Left ventricle myocardium inferior (tissue), 1 donor: ENCODE results near the gene SPATA25. TPM values are rescaled to one million over a fixed set of nuclear protein-coding genes. Genes with fewer than 3 reads are reported as not detected.

Experiments used
- DNase-seq: peaks from one replicate; pipeline ENCODE4 v3.0.0-alpha.2; 2020
- H3K27ac ChIP-seq: fragments of 200-600 bp; replicated peaks from 2 replicates; pipeline ENCODE4 v1.8.0; 2021
- H3K27me3 ChIP-seq: fragments of 200-600 bp; 2 replicates; pipeline ENCODE4 v1.8.0; 2021; ENCODE audit warnings: low read depth
- H3K36me3 ChIP-seq: fragments of 200-600 bp; 2 replicates; pipeline ENCODE4 v1.8.0; 2021
- H3K4me1 ChIP-seq: fragments of 200-600 bp; 2 replicates; pipeline ENCODE4 v1.8.0; 2021
- H3K4me3 ChIP-seq: fragments of 200-600 bp; 2 replicates; pipeline ENCODE4 v1.8.0; 2021; ENCODE audit warnings: mild to moderate bottlenecking, moderate library complexity
- H3K9me3 ChIP-seq: fragments of 200-600 bp; replicated peaks from 2 replicates; pipeline ENCODE4 v1.8.0; 2021
- intact Hi-C: fragments of 100-400 bp; cut with micrococcal nuclease; formaldehyde crosslinking; loops from one replicate; pipeline ENCODE4 v1.11.0; 2022
- total RNA-seq: library from RNA; stranded (reverse); fragmentation: NEBNext Ultra II Directional; extraction: Animal tissue kit (Norgen Biotek cat#: 25700); gene quantifications from one replicate; pipeline ENCODE4 v1.2.1, GENCODE V29; 2021
- TF ChIP-seq, protein P1 (sequence below): fragments of 200-600 bp; IDR thresholded peaks from 2 replicates; pipeline ENCODE4 v1.8.0; 2021; ENCODE audit warnings: antibody characterized with exemption, mild to moderate bottlenecking, borderline replicate concordance
- donor health status: DM: no; HTN: yes; CAD: no; lungs with severe emphysema.

SPATA25 gene
- total RNA-seq, 1 donor from 2014 or later = 2.4 TPM

GRCh38 chr20:45872626-45873025 is 14.8 kb downstream of the SPATA25 start:
- no peak overlapping the region for H3K4me3 ChIP-seq
- TF ChIP-seq, protein P1, sequence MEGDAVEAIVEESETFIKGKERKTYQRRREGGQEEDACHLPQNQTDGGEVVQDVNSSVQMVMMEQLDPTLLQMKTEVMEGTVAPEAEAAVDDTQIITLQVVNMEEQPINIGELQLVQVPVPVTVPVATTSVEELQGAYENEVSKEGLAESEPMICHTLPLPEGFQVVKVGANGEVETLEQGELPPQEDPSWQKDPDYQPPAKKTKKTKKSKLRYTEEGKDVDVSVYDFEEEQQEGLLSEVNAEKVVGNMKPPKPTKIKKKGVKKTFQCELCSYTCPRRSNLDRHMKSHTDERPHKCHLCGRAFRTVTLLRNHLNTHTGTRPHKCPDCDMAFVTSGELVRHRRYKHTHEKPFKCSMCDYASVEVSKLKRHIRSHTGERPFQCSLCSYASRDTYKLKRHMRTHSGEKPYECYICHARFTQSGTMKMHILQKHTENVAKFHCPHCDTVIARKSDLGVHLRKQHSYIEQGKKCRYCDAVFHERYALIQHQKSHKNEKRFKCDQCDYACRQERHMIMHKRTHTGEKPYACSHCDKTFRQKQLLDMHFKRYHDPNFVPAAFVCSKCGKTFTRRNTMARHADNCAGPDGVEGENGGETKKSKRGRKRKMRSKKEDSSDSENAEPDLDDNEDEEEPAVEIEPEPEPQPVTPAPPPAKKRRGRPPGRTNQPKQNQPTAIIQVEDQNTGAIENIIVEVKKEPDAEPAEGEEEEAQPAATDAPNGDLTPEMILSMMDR = no peak
- no peaks in the 10 kb centered on the region for H3K27me3 ChIP-seq
- no peaks in the 10 kb centered on the region for H3K9me3 ChIP-seq
- H3K4me1 ChIP-seq = no peaks in the 10 kb centered on the region
- no peak for DNase-seq
- H3K27ac ChIP-seq = no peak overlapping the region
- intact Hi-C loops = no loop called here
- H3K36me3 ChIP-seq = peaks cover 13% of the 10 kb centered on the region

- no peak overlapping the region for H3K4me3 ChIP-seq
- H3K27ac ChIP-seq = no peak overlapping the region
- peaks cover 3% of the 10 kb centered on the region for H3K36me3 ChIP-seq
- TF ChIP-seq, protein P1 = no peak
- no peak for DNase-seq
- intact Hi-C loops = no loop called here
- H3K27me3 ChIP-seq = no peaks in the 10 kb centered on the region
- no peaks in the 10 kb centered on the region for H3K4me1 ChIP-seq
- H3K9me3 ChIP-seq = no peaks in the 10 kb centered on the region
Observed at GRCh38 chr20:45867819-45868176, 19.6 kb downstream of the SPATA25 start.

DNA sequence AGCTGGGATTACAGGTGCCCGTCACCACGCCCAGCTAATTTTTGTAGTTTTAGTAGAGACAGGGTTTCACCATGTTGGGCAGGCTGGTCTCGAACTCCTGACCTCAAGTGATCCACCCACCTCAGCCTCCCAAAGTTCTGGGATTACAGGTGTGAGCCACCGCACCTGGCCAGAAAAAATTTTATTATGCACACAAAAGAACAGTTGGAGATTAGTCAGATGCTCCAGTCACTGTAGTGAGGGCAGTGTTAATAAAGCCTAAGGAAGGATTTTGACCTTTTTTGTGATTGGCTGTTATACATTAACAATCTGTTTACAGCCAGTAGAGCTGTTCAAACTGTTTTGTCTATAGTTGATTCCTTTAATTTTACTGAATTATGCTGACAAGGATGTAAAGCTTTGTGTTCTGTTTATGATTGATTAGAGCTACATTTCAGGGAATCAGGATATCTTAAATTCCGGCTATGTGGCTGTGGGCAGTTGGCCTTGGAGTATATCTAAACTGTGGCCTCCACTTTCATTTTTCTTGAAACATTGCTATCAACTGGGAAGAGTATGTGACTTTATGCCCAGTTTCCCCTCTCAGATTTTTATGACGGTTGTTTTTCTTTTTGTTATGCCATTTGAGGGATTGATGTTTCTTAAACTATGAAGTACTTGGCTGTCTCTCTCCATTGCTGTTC is 20.1 kb downstream of the SPATA25 start:
- Histone ChIP-seq H3K4me1 (no peaks in the 10 kb centered on the region), H3K27me3 (no peaks in the 10 kb centered on the region), H3K36me3 (no peaks in the 10 kb centered on the region), H3K4me3 (no peak overlapping the region), H3K27ac (no peak overlapping the region), H3K9me3 (no peaks in the 10 kb centered on the region)
- TF ChIP-seq, protein P1 = no peak
- no peak for DNase-seq
- intact Hi-C loops = no loop called here

- H3K4me3 ChIP-seq = no peak overlapping the region
- H3K4me1 ChIP-seq = no peaks in the 10 kb centered on the region
- no peaks in the 10 kb centered on the region for H3K27me3 ChIP-seq
- no peak for DNase-seq
- no peaks in the 10 kb centered on the region for H3K36me3 ChIP-seq
- intact Hi-C loops = no loop called here
- H3K9me3 ChIP-seq = no peaks in the 10 kb centered on the region
- H3K27ac ChIP-seq = no peak overlapping the region
- TF ChIP-seq, protein P1 = no peak
Observed at GRCh38 chr20:45866454-45866853, 21.0 kb downstream of the SPATA25 start.

DNA sequence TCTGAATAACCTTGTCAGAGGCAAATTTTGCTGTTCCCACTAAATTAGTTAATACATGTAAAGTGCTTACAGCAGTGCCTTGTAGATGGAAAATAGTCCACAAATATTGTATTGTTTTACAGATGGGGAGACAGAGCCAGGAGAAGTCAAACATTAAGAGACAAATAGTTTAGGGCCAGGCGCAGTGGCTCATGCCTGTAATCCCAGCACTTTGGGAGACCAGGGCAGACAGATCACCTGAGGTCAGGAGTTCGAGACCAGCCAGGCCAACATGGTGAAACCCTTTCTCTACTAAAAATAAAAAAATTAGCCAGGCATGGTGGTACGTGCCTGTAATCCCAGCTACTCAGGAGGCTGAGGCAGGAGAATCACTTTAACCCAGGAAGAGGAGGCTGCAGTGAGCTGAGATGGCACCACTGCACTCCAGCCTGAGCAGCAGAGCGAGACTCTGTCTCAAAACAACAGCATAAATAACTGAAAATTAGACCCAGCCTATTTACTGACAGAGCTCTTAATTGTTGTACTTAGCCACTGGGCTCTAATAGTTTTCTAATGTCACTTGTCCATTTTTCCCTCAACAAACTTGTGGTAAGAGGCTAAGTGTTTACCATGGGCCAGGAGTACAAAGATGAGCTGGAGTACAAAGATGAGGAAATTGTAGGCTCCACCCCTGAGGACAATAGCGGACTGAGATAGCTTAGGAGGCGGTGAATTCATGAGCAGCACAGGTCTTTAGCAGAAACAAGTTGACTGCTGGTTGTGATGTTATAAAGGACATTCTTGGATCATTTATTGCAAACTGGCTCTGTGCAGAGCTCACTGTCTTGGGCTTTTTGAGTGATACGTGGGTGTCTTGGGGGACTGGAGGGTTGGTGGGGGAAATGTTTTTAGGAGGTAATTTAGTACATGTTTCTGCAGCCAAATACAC is 23.6 kb downstream of the SPATA25 start:
- intact Hi-C loops = no loop called here
- Histone ChIP-seq H3K4me3 (no peak overlapping the region), H3K36me3 (no peaks in the 10 kb centered on the region), H3K27me3 (no peaks in the 10 kb centered on the region), H3K27ac (no peak overlapping the region), H3K9me3 (no peaks in the 10 kb centered on the region), H3K4me1 (peaks cover 2% of the 10 kb centered on the region)
- TF ChIP-seq, protein P1 = no peak
- no peak for DNase-seq
